ENCODE results near the gene ARF3. TPM values are rescaled to one million over a fixed set of nuclear protein-coding genes. Genes with fewer than 3 reads are reported as not detected.

ARF3 gene
- total RNA-seq, 1 experiment from 2014 or later: 257 TPM

DNA sequence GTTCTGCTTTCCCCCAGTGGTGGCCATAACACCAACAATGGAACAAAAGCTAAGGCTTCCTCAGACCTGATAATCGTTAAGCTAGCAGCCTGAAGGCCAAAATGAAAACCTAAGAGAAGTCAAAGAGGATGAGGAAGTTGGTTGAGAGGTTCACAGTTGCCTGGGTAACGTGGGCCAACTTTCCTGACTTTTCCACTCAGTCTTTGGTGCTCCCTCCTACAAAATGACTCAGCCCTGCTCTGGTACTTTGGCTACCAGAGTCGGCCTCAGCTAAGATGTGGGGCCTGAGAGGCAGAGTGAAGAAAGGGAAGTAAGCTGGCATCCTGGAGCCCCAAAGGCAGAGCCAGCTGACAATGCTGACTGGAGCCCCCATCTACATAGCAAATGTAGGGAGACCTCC lies 17.1 kb downstream of the ARF3 start:
- ChIA-PET POLR2A (no interaction called here), CTCF (interaction anchor here (1.0 to 1.3 kb wide), 3 partner anchors 15 to 87 kb away, joined by 3 to 4 read pairs (median 3); partner anchors contain the start of gene ARF3)
- no peaks in the 10 kb centered on the region for H3K27me3 Mint-ChIP-seq (ENCODE audit: insufficient read depth, unreplicated experiment)
- intact Hi-C loops (cut with micrococcal nuclease; ENCODE audit: unreplicated experiment): no loop called here
- no peak overlapping the region for H3K4me3 Mint-ChIP-seq (ENCODE audit: unreplicated experiment)
- H3K4me1 ChIP-seq: no peaks in the 10 kb centered on the region
- H3K4me1 Mint-ChIP-seq (ENCODE audit: low read depth, unreplicated experiment): no peaks in the 10 kb centered on the region
- no peak for DNase-seq
- BruUV-seq (replicated peaks): no TSS peak
- H3K36me3 Mint-ChIP-seq (ENCODE audit: insufficient read depth, unreplicated experiment): peaks cover 53% of the 10 kb centered on the region
- H3K27me3 ChIP-seq (replicated peaks; ENCODE audit: control insufficient read depth, insufficient read depth, low read length): no peaks in the 10 kb centered on the region
- TF ChIP-seq, protein P1, sequence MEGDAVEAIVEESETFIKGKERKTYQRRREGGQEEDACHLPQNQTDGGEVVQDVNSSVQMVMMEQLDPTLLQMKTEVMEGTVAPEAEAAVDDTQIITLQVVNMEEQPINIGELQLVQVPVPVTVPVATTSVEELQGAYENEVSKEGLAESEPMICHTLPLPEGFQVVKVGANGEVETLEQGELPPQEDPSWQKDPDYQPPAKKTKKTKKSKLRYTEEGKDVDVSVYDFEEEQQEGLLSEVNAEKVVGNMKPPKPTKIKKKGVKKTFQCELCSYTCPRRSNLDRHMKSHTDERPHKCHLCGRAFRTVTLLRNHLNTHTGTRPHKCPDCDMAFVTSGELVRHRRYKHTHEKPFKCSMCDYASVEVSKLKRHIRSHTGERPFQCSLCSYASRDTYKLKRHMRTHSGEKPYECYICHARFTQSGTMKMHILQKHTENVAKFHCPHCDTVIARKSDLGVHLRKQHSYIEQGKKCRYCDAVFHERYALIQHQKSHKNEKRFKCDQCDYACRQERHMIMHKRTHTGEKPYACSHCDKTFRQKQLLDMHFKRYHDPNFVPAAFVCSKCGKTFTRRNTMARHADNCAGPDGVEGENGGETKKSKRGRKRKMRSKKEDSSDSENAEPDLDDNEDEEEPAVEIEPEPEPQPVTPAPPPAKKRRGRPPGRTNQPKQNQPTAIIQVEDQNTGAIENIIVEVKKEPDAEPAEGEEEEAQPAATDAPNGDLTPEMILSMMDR (IDR thresholded peaks at IDR 0.05; ENCODE audit: insufficient read depth in 1 of 2, low read depth in 1 of 2, low read length in 1 of 2, severe bottlenecking in 1 of 2, unreplicated experiment in 1 of 2): no peak
- no peak overlapping the region for H3K27ac Mint-ChIP-seq (ENCODE audit: unreplicated experiment)
- no peaks in the 10 kb centered on the region for H3K9me3 Mint-ChIP-seq (ENCODE audit: unreplicated experiment)
- no peaks in the 10 kb centered on the region for H3K9me3 ChIP-seq
- H3K4me3 ChIP-seq (ENCODE audit: low read depth, low read length): no peak overlapping the region
- H3K36me3 ChIP-seq (ENCODE audit: control insufficient read depth, insufficient read depth, low read length): no peaks in the 10 kb centered on the region; the same call in 1 of the 2 replicates

GRCh38 chr12:48938805-48939204 lies 18.5 kb downstream of the ARF3 start:
- H3K27ac Mint-ChIP-seq (ENCODE audit: unreplicated experiment): no peak overlapping the region
- CTCF ChIA-PET: interaction anchor here (0.7 to 3.6 kb wide), 2 partner anchors 86 to 113 kb away, joined by 3 to 53 read pairs; partner anchors contain the start of gene DDX23
- BruUV-seq (replicated peaks): no TSS peak
- H3K27me3 Mint-ChIP-seq (ENCODE audit: insufficient read depth, unreplicated experiment): no peaks in the 10 kb centered on the region
- no peak overlapping the region for H3K4me3 ChIP-seq (ENCODE audit: low read depth, low read length)
- no peaks in the 10 kb centered on the region for H3K9me3 ChIP-seq
- H3K4me1 Mint-ChIP-seq (ENCODE audit: low read depth, unreplicated experiment): no peaks in the 10 kb centered on the region
- H3K4me1 ChIP-seq: no peaks in the 10 kb centered on the region
- H3K36me3 Mint-ChIP-seq (ENCODE audit: insufficient read depth, unreplicated experiment): peaks cover 63% of the 10 kb centered on the region
- no peaks in the 10 kb centered on the region for H3K27me3 ChIP-seq (replicated peaks; ENCODE audit: control insufficient read depth, insufficient read depth, low read length)
- TF ChIP-seq, protein P1 (IDR thresholded peaks at IDR 0.05; ENCODE audit: insufficient read depth in 1 of 2, low read depth in 1 of 2, low read length in 1 of 2, severe bottlenecking in 1 of 2, unreplicated experiment in 1 of 2): no peak
- no peak for DNase-seq
- no peaks in the 10 kb centered on the region for H3K9me3 Mint-ChIP-seq (ENCODE audit: unreplicated experiment)
- no peaks in the 10 kb centered on the region; the same call in 1 of the 2 replicates for H3K36me3 ChIP-seq (ENCODE audit: control insufficient read depth, insufficient read depth, low read length)
- no peak overlapping the region for H3K4me3 Mint-ChIP-seq (ENCODE audit: unreplicated experiment)
- intact Hi-C loops (cut with micrococcal nuclease; ENCODE audit: unreplicated experiment): loop anchor here (5.0 kb wide), 1 partner anchor 58 kb away; the partner anchor contains the start of gene DDN
- POLR2A ChIA-PET: interaction anchor here (0.5 kb wide), 1 partner anchor 87 kb away, joined by 3 read pairs; the partner anchor contains the start of gene DDX23

DNA sequence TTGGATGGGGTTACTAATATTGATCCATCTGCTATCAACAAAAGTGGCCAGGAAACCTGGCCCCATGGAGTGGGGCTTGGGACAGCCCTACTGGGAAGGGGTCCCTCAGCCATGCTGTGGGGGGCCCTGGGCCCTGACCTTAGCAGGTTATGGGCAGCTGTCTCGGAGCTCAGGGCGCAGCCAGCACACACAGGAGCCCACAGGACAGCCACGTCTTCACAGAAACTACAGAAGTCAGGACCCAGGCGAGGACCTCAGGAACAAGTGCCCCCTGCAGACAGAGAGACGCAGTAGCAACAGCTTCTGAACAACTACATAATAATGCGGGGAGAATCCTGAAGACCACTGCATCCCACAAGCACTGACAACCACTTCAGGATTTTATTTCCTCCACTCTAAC lies 20.1 kb downstream of the ARF3 start:
- H3K4me3 Mint-ChIP-seq (ENCODE audit: unreplicated experiment): no peak overlapping the region
- H3K36me3 ChIP-seq (ENCODE audit: control insufficient read depth, insufficient read depth, low read length): peaks cover 2% of the 10 kb centered on the region; the same call in 1 of the 2 replicates
- no peaks in the 10 kb centered on the region for H3K27me3 Mint-ChIP-seq (ENCODE audit: insufficient read depth, unreplicated experiment)
- BruUV-seq (replicated peaks): no TSS peak
- peaks cover 72% of the 10 kb centered on the region for H3K36me3 Mint-ChIP-seq (ENCODE audit: insufficient read depth, unreplicated experiment)
- TF ChIP-seq, protein P1 (IDR thresholded peaks at IDR 0.05; ENCODE audit: insufficient read depth in 1 of 2, low read depth in 1 of 2, low read length in 1 of 2, severe bottlenecking in 1 of 2, unreplicated experiment in 1 of 2): peak in 1 of 2 experiments; percentile 9
- no peaks in the 10 kb centered on the region for H3K4me1 ChIP-seq
- intact Hi-C loops (cut with micrococcal nuclease; ENCODE audit: unreplicated experiment): loop anchor here (5.0 kb wide), 1 partner anchor 60 kb away; the partner anchor contains the start of gene DDN
- peak in 1 of 2 experiments; percentile 26 for DNase-seq
- H3K9me3 ChIP-seq: no peaks in the 10 kb centered on the region
- H3K4me1 Mint-ChIP-seq (ENCODE audit: low read depth, unreplicated experiment): no peaks in the 10 kb centered on the region
- H3K27ac Mint-ChIP-seq (ENCODE audit: unreplicated experiment): no peak overlapping the region
- no peaks in the 10 kb centered on the region for H3K9me3 Mint-ChIP-seq (ENCODE audit: unreplicated experiment)
- ChIA-PET POLR2A (interaction anchor here (0.6 kb wide), 1 partner anchor 20 kb away, joined by 4 read pairs; the partner anchor contains the start of gene ARF3), CTCF (interaction anchor here (0.7 to 3.6 kb wide), 6 partner anchors 12 to 84 kb away, joined by 3 to 53 read pairs (median 10); partner anchors contain the start of genes DDX23 and FKBP11)
- no peak overlapping the region for H3K4me3 ChIP-seq (ENCODE audit: low read depth, low read length)
- no peaks in the 10 kb centered on the region for H3K27me3 ChIP-seq (replicated peaks; ENCODE audit: control insufficient read depth, insufficient read depth, low read length)

Data from Caco-2 (cell line).